Fibroblast of gingiva (primary cell): ENCODE measurements around the gene MRPS34.

ENCODE experiments used
- DNase-seq: peaks from one replicate; pipeline ENCODE4 v3.0.0-alpha.2; 2011; ENCODE audit warnings: low read depth

MRPS34 gene

DNA sequence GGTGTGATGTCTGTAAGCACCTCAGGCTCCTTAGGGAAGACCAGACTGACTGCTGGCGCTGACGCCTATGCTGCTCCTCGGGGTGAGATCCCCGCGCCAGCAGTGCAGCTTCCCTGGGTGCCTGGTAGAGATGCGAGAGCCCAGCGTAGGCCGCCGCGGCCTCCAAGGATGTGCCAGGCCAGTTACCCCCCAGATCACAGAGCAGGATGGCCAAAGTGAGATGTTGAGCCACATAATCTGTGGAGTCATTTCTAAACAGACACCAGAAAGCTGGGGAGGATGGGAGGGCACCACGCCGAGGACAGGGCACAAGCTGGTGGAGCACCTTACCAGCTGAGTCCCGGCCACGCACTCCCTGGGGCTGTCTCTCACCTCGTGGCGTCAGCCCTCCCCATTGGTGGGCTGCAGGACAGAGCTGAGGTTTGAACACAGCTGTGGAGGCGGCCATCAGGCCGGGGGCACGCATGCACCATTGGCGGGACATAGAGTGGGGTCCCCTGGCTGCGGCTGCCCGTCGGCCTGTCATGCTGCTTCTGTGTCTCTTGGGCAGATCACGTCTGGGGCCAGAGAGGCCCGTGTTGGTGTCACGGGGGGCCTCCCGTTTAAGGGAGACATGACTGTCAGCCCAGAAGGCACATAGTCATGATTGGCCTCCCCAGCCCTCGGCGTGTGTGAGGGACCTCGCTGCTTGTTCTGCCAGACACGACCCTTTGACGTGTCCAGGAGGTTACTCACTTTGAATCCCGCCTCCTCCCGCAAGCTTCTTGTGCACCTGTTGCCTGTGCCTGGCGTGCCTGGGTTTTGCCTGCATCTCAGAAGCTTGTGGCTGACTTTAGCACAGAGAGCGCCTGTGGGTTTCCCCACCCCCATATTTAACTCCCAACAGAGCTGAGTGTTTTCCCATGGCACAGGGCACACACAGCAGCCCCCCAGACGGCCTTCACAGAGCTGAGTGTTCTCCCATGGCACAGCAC, 45.0 kb downstream of the MRPS34 start:
- no peak for DNase-seq

GRCh38 chr16:1726661-1727502, 46.1 kb downstream of the MRPS34 start:
- DNase-seq = no peak

- no peak for DNase-seq
Observed at GRCh38 chr16:1724491-1724890, 48.4 kb downstream of the MRPS34 start.

DNA sequence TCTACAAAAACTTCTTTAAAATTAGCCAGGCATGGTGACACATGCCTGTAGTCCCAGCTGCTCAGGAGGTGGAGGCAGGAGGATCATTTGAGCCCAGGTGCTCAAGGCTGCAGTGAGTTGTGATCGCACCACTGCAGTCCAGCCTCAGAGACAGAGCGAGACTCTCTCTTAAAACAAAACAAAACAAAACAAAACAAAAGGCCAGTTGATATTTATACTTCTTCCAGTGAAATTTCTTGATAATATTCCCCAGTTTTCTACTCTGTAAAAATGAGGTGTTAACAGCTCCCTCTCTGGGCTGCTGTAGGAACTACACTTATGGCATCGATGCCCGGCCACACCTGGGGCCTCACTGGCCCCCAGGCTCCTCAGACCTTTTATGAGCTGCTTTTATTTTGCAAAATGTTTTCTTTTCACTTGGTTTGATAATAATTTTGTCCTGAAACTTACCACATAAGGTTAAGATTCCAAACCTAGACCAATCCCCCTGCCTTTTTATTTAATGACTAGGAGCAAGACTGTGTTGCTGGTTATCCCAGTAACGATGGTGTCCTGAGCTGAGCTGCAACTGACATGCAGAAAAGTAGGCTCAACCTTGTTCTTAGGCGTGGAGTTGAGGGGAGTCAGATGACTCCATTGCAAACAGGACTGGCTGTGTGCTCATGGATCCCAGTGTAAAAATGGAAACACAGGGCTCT, 49.3 kb downstream of the MRPS34 start:
- no peak for DNase-seq
